HG02571 (cell line): ENCODE measurements around the gene DNAJB13.
"Not testable (repeated sequence)": the region's sequence is repeated elsewhere in the genome, so short reads cannot be mapped to it uniquely, and the experiment has no call there.

Experiments used
- ATAC-seq: cut with Tn5 transposase; IDR thresholded peaks from one replicate; pipeline ENCODE4 v1.9.1; 2021; ENCODE audit warnings: mild to moderate bottlenecking, moderate library complexity; ENCODE audit not compliant: unreplicated experiment

The DNAJB13 gene, protein sequence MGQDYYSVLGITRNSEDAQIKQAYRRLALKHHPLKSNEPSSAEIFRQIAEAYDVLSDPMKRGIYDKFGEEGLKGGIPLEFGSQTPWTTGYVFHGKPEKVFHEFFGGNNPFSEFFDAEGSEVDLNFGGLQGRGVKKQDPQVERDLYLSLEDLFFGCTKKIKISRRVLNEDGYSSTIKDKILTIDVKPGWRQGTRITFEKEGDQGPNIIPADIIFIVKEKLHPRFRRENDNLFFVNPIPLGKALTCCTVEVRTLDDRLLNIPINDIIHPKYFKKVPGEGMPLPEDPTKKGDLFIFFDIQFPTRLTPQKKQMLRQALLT

DNA sequence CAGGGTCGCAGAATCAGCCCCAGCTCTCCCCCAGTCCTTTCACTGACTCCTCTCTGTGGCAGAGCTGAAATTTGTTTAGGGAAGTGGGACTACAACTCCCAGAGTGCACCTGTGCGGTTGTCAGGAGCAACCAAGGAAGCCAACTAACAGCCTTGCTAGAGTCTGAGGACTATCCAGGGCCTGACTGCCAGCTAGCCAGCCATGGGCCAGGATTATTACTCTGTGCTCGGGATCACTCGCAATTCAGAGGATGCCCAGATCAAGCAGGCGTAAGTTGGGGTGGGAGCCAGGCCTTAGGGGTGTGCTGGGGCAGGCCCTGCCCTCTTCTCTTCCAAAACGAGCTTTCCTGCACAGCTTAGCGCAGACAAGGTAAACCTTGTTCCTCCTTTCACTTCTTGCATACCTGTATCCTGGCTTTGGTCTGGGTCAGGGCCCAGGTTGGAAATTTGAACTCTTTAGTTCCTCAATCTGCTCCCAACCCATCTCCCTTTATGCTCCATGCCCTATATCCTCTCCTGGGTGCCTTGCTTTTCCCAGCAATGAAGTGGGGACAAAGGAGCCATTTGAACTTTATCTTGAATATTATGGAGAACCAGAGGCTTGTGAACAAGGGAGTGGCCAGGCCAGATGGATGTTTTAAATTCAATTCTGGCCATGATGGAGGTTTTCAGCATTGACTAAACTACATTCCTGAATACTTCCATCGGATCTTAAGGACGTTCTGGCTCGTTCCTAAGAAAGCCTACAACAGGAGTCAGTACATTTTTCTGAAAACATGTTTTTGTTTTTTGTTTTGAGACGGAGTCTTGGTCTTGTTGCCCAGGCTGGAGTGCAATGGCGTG is at the start of gene DNAJB13:
Gene DNAJB13, plus strand, starts transcription at position 158 of the 842 bp plus-strand sequence. Its CDS starts 44 bp downstream, at position 202.
- ATAC-seq = peak; percentile 54

DNA sequence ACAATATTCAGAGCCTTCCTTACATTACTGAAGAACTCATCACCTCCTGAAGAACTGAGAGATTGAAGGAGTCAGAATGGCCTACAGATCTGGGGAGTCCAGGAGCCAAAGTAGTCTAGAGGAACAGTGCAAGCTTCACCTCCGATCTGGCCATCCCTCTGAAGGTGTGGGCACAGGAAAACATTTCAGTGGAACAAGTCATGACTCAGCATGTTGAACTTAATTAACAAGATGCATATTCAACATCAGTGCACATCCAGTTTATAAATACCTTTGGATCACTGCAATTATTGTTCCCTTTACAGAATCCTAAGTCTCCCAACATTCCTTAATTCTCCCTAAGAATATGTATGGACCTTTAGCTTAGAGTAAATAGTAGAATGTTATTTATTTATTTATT is 48.5 kb upstream of the DNAJB13 start:
- no peak for ATAC-seq

DNA sequence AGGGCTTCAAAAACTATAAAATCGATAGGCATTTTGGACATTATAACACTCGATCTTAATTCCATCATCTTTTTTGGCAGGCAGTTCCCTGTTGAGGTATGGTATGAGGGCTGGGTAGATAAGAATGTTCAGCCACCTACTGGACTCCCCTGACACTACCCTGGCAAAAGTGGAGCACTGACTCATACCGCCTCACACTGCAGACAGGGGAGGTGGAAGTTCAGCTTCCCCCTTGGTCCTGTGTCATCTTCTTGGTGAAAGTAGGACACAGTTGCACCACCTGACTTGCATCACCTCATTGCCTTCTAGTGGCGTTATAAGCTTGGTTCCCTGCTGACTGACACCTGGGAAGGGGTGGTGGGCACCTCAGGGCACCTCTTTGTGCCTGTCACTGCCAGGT is 43.6 kb upstream of the DNAJB13 start:
- no peak for ATAC-seq

- no peak for ATAC-seq
These were observed 38.8 kb upstream of the DNAJB13 start for GRCh38 chr11:73912026-73912425.

- ATAC-seq = no peak
These were observed 37.4 kb upstream of the DNAJB13 start for GRCh38 chr11:73913472-73913871.

DNA sequence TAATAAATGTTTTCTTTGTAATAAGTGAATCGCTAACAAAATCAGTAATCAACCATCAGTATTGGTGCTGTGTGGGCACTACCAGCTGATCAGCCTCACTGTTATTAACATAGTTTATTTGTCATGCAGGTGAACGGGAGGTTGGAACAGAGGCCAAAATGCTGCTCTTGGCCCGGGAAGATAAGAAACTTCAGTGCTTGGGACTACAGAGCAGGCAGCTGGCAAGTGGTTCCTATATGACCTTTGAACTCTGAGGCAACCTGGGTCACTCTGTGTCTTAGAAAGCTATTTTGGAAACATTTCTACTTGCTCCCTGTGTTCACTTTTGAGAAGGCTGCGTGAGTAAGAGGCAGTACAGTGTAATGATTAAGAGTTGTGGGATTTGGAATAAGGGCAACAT is 36.5 kb upstream of the DNAJB13 start:
- no peak for ATAC-seq

GRCh38 chr11:73916435-73916834 is 34.4 kb upstream of the DNAJB13 start:
- ATAC-seq = no peak

- ATAC-seq = no peak
These were observed 29.6 kb upstream of the DNAJB13 start for GRCh38 chr11:73921180-73921579.

DNA sequence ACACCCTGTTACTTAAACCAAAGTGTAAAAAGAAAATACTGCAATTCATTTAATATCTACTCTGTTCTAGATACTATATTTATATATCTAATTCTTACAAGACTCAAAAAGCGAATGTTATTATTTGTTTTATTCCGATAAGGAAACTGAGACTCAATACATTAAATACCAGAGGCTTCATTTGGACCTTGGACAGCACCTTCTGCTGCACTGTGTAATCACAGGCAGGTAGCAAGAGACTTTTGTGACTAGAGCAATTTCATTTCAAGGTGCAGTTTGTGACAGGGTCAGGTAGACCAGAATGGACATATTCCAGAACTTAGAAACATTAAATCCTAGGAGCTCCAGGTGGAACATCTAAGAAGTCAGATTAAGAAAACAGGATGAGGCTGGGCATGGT is 21.4 kb upstream of the DNAJB13 start:
- no peak for ATAC-seq

DNA sequence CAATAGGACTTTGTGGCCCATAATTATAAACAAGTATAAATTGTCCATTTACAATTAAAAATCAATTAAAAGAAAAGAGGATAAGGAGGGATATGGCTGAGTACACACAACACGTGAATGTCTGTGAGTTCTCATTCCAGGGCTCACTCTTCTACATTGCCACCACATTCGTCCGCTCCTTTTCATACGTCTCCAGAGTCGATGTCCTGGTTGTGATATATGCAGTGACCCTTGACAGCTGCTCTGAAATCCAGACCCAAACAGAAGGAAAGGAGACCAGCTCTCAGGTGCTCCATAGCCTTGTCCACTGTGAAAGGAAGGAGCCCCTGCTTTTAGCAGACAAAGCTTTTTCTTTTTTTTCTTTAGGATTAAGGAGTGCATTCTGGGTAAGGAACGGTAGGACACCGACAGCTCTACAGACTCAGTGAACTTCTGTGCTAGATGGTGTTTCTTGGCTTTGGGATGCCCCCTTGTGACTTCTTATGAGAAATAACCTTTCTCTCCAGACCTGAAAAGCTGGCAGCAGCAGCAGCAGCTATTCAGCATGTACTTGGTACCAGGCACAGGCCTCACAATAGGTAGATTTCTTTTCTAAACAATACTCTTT is 19.7 kb upstream of the DNAJB13 start:
- ATAC-seq = no peak

DNA sequence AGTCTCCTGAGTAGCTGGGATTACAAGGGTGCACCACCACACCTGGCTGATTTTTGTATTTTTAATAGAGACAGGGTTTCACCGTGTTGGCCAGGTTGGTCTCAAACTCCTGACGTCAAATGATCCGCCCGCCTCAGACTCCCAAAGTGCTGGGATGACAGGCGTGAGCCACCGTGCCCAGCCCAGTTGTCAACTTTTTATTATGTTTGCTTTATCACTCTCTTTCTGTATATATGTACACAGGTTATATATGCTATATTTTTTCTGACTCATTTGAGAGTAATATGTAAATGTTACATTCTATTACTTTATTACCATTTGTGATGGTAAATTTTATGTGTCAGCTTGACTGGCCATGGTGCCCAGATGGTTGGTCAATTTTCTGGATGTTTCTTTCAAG is 18.9 kb upstream of the DNAJB13 start:
- ATAC-seq = no peak

DNA sequence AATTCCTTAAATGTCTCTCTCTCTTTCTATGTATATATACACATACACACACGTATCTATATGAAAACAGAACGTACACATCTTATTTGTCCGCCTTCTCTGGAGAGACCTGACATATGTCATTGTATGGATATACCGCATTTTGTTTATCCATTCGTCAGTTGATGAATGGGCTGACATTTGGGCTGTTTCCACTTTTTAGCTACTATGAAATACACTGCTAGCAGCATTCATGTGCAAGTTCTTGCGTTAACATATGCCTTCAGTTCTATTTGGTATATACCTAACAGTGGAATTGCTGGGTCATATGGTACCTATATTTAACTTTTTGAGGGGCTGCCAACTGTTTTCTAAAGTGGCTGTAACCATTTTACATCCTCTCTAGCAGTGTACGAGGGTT is 18.0 kb upstream of the DNAJB13 start:
- no peak for ATAC-seq

DNA sequence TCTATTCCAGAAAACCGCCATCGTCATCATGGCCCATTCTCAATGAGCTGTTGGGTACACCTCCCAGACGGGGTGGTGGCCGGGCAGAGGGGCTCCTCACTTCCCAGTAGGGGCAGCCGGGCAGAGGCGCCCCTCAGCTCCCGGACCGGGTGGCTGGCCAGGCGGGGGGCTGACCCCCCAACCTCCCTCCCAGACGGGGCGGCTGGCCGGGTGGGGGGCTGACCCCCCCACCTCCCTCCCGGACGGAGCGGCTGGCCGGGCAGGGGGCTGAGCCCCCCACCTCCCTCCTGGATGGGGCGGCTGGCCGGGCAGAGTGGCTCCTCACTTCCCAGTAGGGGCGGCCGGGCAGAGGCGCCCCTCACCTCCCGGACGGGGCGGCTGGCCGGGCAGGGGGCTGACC is 14.8 kb upstream of the DNAJB13 start:
- not testable (repeated sequence) for ATAC-seq

- no peak for ATAC-seq
These were observed 11.7 kb upstream of the DNAJB13 start for GRCh38 chr11:73939096-73939495.

DNA sequence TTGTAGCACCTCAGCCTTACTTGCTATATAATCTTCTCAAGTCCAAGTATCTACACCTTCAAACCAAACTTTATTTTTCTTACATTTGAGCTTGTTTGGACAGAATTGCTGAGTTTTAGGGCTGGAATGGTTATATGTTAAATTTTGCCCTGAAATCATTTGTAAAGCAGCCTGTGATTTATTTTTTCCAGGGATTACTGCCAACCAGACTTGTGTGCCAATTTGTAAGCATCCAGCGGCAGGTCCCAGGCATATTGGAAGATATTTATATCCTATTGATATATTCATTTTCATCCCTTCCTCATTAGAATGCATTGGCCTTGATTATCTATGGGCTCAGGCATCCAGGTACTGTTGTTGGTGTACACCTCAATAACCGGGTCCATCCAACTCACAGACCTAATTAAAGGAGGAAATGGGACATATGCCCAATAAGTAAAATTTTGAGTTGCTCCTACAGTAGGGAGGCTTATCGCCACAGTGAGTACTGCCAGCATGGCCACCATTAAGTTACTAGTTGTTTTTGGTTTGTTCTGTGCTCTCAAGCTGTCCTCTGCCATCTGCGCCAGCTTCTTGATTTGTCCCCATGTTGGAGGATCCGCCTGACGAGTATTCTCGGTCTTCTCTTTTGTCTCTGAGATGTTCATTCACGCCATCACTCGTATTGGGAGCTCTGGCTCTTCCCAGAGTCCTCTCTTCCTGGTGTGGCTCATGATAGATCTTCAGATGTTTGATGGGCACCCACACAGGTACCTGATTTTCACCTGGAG is 9.8 kb upstream of the DNAJB13 start:
- no peak for ATAC-seq

GRCh38 chr11:73942010-73942409 is 8.8 kb upstream of the DNAJB13 start:
- ATAC-seq = no peak

DNA sequence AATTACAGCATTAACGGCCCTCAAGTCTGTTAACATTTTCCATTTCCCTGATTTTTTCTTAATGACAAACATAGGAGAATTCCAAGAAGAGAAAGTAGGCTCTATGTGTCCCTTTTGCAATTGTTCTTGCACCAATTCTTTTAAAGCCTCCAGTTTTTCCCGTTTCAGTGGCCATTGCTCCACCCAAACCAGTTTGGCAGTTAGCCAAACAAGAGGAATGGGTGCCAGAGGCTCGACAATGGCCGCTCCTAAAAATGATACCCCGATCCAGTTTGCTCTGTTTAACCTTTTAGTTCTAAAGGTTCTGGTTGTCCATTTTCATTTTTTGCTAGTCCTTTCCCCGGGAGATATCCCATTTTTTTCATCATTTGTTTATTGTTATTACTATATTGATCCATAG is 6.7 kb upstream of the DNAJB13 start:
- ATAC-seq = no peak

DNA sequence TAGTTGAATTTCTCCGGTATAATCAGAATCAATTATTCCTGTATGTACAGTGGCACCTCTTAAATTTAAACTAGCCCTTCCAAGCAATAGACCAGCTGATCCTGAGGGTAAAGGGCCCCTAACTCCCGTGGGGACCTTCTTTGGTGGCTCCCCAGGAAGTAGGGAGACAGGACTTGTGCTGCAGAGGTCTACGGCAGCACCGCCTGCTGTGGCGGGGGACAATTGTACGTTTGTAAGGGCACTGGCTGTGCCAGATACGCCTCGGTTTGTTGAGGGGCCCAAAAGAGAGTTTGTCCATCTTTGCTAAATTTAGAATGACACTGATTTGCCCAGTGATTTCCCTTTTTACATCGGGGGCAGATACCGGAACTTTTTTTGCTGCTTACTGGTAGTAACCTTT is 5.9 kb upstream of the DNAJB13 start:
- no peak for ATAC-seq

DNA sequence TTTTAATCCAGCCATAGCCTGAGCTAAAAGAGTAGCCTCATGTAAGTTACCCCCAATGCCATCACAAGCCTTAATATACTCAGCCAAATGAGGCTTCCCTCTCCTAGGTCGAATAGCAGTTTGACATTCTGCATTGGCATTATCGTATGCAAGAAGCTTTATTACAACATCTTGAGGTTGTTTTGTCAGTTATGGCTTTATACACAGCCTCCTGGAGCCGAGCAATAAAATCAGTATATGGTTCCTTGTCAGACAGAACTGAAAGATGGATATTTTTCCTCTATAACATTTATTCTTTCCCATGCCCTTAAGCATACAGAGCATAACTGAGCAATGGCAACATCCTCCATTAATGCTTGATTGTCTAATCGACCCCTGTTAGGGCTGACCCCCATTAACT is 5.4 kb upstream of the DNAJB13 start:
- ATAC-seq = no peak

- ATAC-seq = no peak
These were observed 3.9 kb upstream of the DNAJB13 start for GRCh38 chr11:73946798-73947458.

GRCh38 chr11:73949246-73949645 is 1.6 kb upstream of the DNAJB13 start:
- no peak for ATAC-seq
